NCI-H446 (cell line): Measurements from ENCODE around the gene SPATA6.
A peak's percentile ranks its signal among the peaks of the same experiment; 100 is the strongest.

ENCODE experiments used
- DNase-seq, 2 experiments: peaks; one replicate each; lab custom pipeline; 2025; lab: John Stamatoyannopoulos, UW

SPATA6 gene

DNA sequence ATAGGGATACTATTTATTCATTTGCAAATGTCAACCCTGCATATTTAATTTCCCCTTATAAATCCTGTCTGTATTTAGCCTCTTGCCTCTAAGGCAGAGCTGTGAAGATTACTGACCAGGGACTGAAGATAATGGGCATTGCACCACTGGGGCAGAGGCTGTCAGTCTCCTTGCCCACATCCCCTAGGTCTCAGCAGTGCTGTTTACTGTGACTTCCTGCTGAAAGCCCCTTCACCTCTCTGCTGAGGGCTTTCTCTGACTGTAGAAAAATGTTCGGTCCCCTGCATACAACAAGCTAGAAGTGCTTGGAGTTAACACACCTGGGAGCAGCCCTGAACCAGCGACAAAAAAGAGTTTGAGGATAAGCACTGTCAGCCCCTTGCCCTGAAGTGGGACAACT lies 220.7 kb downstream of the SPATA6 start:
- DNase-seq, result no peak

DNA sequence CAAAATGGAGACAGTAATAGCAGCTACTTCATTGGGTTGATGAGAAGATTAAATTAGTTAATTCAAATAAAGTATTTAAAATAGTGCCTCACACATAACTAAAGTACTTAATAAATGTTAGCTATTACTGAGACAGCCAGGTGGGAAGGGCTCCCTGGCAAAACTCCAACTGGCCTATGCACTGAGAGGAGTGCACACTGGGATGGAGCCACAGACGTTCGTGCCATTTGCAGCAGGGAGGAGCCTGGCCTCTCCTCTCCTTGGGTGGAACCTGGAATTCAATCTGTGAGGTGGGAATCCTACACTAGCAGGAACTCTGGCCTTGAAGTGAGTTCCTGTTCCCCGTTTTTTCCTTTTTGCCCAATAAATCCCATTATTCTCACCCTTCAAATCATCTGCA lies 221.4 kb downstream of the SPATA6 start:
- DNase-seq, result no peak

DNA sequence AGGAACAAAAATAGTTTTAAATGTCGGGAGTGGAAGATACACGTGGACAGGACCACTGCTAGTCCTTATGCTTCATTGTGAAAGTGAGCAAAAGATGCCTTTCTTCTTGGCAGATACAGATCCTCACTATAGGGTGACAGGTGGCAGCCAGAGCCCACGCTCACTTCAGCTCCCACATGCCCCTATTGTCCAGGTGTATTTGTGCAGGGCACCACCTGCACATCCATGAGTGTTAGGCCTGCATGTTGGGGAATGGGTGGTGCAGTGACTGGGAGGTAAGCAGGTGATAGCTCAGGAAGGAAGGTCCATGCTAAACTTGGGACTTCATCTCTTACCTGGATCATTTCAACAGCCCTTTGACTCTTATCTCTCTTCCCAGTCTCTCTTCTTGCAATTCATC lies 222.1 kb downstream of the SPATA6 start:
- no peak for DNase-seq

DNA sequence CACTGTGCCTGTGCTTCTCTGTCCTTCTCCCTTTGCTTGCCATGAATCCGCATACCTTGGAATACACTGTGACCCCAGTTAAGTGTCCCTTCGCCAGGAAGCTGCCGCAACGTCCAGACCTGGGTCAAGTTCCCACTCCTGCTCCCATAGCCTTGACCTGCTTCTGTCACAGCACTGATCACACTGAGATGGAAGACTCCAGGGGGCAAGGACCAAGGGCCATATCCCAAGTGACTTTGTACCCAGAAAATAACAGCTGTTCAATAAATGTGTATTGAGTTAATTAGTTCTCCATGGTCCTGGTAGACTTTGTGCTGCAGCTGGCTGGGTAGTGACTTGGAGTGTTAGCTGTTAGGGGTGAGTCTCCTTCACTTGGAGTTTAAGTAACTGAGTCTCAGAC lies 223.6 kb downstream of the SPATA6 start:
- no peak for DNase-seq

DNA sequence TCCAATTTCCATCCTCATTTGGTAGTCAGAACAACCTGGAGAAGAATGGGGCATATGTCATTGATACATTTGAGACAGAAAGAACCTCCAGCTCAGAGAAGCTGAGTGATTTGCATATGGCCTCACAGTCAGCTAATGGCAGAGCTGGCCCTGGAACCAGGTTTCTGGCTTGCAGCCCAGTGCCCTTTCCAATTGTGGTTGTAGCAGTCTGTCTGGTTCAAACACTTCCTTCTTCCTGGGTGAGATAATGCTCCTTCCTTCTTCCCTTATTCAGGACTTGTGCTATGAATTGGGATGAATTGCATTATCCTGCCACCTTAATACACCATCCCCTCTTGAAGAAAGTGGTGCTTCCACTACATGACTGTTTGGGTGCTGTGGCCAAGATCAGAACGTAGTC lies 225.3 kb downstream of the SPATA6 start:
- peak in 1 of 2 experiments; percentile 15 for DNase-seq
